SIG-M5 treated with dmso at 0.1 percent for 504 hours (cell line): Measurements from ENCODE around the gene SDK1.

Source experiments
- DNase-seq: peaks from one replicate; lab custom pipeline; 2025; ENCODE audit not compliant: unreplicated experiment; lab: John Stamatoyannopoulos, UW

Gene SDK1

DNA sequence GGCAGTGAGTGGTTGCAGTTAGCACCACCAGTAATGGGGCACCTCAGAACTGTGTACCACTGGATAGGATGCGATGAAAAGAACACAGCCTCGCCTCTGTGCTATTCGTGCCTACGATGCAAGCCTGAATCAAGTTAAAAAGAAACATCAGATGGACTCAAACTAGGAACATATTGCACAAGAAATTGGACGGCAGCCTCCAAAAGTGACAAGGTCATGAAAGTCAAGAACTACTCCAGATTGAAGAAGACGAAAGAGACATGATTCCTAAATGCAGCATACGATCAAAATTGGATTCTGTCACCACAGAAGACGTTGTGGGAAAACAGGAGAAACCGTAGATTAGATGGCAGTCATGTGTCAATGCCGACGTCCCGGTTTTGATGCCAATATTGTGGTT lies 732.9 kb downstream of the SDK1 start:
- DNase-seq: no peak

DNA sequence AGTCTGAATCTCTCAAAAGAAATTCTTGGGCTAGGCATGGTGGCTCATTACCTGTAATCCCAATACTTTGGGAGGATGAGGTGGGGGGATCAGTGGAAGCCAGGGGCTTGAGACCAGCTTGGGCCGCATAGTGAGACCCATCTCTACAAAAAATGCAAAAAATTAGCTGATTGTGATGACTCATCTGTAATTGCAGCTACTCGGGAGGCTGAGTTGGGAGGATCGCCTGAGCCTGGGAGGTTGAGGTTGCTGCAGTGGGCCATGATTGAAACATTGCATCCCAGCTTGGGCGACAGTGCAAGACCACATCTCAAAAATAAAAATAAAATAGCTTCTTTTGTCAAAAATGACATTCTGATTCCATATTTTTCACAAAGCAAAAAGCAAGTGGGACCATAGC lies 736.3 kb downstream of the SDK1 start:
- no peak for DNase-seq

- no peak for DNase-seq
These were observed 736.8 kb downstream of the SDK1 start for GRCh38 chr7:4037877-4038276.

DNA sequence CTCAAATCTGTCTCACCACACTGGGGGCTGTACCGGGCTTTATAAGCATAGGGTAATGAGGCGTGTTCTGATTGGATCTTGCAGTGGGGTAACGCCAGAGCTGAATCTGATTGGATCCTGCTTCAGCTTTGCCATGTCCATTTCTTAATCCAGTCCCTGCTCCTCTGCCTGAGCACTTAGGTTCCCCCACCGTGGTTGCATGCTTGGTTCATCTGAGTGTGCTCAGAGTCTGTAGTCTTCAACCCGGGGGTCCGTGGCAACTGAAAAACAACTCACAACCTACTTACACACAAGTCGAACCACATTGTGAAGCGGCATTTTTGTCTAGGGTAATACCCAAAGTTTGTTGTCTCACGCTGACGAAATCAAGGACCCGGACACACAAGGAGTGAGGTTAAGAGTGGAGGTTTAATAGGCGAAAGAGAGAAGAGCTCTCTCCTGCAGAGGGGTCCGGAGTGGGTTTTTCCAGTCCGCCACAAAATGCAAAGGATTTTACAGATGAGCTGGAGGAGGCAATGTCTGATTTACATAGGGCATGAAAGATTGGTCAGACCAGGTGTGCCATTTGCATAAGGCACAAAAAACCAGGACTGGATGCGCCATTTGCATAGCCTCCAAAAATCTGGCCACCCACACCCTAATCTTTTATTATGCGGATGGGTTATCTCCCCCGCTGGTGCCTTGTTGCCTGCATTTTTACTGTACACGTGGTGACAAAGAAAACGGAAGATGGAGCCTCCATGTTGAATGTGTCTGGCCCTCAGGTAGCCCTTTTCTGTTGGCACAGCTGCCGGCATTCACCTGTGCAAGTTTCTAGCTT lies 739.3 kb downstream of the SDK1 start:
- no peak for DNase-seq

- no peak for DNase-seq
These were observed 741.5 kb downstream of the SDK1 start for GRCh38 chr7:4042402-4043045.

GRCh38 chr7:4043988-4044387 lies 742.9 kb downstream of the SDK1 start:
- no peak for DNase-seq

- DNase-seq: no peak
These were observed 744.4 kb downstream of the SDK1 start for GRCh38 chr7:4045450-4045849.

DNA sequence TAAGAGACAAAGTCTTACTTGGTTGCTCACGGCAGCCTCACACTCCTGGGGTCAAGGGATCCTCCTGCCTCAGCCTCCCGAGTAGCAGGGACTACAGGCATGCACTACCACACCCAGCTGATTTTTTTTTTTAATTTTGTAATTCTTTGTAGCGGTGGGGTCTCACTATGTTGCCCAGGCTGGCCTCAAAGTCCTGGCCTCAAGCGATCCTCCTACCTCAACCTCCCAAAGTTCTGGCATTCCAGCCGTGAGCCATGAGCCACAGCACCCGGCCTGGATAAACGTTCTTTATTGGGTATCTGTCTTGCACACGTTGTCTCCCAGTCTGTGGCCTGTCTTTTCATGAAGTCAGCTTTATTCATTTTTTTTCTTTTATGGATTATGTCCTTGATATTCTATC lies 744.9 kb downstream of the SDK1 start:
- no peak for DNase-seq

DNA sequence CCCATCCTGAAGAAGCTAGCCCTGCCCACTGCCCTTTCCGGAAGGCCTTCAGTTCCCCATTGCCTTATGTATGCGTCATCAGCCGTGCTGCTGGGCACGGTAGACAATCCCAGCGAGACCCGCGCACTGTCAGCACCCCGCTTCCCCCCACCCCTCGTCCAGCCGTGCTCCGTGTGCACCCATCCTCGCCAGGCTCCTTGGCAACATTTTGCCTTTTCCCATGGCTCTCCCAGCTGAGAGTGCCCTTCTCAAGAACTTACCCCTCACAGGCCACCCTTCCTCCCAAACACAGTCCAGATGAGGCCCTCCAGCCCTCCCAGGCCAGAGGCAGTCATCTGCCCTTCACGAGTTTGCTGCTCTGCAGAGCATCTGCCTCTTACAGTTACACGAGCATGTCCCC lies 747.3 kb downstream of the SDK1 start:
- DNase-seq: no peak

DNA sequence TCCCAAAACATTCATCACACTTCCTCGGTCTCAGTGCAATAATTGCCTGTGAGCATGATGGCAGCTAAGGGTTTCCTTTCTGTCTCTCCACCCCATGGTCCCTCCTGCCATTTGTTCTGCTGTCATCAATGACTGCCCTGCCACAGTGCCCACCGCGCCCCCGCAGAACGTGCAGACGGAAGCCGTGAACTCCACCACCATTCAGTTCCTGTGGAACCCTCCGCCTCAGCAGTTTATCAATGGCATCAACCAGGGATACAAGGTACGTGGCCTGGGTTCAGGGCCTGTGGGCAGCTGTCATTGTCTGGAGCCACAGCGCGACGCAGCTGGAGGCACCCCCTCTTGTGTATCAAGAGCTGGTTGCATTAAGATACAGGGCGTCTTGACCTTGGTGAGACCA lies 748.1 kb downstream of the SDK1 start:
- DNase-seq: no peak

DNA sequence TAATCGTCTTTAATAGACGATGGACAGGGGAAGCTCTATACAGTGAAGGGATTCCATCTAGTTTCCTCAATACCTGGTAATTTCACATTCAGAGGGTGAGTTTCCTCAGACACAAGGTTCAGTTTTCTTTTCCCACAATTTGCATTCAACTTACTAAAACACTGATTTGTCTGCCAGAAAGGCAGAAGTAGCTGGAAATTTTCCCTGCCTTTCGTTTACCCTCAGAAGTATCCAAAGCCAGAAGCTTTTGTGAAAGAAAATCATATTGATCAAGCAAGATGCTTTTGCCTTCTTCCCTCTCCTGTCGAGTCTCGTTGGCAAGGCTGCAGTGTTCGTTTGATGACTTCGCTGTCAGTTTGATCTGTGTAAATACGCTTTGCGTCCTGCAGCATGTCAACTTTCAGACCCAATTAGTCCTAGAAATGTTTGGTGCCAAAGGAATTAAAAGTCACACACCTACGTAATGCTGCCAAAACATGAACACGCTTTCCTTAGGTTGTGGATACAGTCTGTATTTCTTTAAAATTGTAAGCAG lies 749.1 kb downstream of the SDK1 start:
- no peak for DNase-seq

GRCh38 chr7:4051696-4052095 lies 750.6 kb downstream of the SDK1 start:
- no peak for DNase-seq

GRCh38 chr7:4052130-4052529 lies 751.1 kb downstream of the SDK1 start:
- no peak for DNase-seq

GRCh38 chr7:4054158-4054557 lies 753.1 kb downstream of the SDK1 start:
- no peak for DNase-seq

- no peak for DNase-seq
These were observed 755.7 kb downstream of the SDK1 start for GRCh38 chr7:4056552-4057288.

DNA sequence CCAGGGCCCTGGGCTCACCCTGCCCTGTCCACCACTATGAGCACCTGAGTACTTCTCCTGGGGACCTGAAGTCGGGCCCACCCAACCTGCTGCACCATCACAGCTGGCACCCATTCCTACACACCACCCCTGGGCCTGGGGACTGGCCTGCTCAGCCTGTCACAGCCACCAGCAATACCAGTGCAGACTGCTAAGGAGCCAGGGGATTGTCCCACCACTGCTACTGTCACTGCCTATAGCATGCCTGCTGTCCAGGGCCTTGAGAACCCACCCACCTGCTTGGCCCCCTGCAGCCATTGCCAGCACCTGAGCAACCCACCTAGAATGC lies 756.2 kb downstream of the SDK1 start:
- no peak for DNase-seq

GRCh38 chr7:4058158-4058557 lies 757.1 kb downstream of the SDK1 start:
- DNase-seq: no peak

GRCh38 chr7:4065190-4065589 lies 764.1 kb downstream of the SDK1 start:
- DNase-seq: no peak

DNA sequence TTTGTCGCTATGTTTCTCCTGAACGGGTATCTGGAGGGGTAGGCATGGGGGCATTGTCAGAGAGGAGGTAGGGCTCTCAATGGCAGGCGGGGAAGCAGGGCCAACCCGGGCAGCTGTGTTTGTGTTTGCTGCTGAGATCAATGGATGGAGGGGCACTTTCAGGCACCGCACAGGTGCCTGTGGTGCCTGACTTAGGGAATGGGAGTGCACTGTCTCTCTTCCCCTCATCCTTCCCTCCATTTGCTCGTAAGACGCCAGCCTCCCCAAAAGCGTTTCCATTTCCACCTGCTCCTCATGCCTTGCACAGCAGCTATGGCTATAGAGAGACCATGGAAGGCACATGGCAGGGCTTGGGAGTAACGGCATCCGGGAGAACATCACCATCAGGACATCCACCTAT lies 765.2 kb downstream of the SDK1 start:
- no peak for DNase-seq

- DNase-seq: no peak
These were observed 765.8 kb downstream of the SDK1 start for GRCh38 chr7:4066626-4067475.

DNA sequence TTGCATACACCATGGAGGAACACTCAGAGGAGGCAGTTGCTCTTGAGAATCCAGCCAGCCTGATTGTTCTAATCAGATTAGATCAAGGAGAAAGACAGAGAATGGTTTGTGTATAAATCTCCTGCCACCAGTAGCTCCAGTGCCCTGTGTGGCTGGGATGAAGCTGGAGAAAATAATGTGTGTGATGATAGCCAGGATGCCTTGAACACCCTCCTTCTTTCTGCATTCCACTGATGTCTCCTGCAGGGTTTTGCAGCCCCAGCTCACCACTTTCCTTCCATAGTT lies 766.4 kb downstream of the SDK1 start:
- DNase-seq: no peak
